Neural progenitor cell (in vitro differentiated cells): ENCODE measurements around the gene NCOR2.

Source experiments
- EZH2phosphoT487 ChIP-seq: fragments of 200-600 bp; sonication (generic); IDR thresholded peaks from 2 replicates; pipeline ENCODE4 v1.6.1; 2017; ENCODE audit warnings: antibody characterized with exemption
- TF ChIP-seq, protein P1 (sequence below): fragments of 200-600 bp; sonication (generic); IDR thresholded peaks from 2 replicates; pipeline ENCODE4 v1.5.1; 2017; ENCODE audit warnings: antibody characterized with exemption, mild to moderate bottlenecking

DNA sequence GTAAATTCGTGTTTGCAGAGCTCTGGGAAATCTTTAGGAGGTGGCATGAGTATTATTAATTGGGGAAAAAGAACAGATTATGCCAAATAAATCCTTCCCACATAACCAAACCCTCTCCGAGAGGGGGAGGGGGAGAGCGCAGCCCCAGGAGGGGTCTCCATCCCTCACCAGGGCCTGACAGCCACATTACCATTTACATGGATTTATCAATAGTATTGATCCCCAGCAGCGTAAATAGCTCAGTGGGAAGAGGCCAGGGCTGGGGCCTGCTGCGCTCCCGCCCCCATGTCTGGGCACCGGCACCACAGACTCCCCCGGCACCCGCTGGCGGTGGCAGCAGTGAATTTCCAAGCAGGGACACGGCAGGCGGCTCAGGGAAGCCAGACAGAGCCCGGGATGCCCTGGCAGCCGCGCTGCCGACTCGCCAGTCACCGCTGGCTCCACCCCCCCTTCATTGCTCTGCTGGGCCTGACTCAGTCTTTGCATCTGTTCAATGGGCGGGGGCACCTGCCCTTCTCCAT is 2.4 kb downstream of the NCOR2 start:
- TF ChIP-seq, protein P1, sequence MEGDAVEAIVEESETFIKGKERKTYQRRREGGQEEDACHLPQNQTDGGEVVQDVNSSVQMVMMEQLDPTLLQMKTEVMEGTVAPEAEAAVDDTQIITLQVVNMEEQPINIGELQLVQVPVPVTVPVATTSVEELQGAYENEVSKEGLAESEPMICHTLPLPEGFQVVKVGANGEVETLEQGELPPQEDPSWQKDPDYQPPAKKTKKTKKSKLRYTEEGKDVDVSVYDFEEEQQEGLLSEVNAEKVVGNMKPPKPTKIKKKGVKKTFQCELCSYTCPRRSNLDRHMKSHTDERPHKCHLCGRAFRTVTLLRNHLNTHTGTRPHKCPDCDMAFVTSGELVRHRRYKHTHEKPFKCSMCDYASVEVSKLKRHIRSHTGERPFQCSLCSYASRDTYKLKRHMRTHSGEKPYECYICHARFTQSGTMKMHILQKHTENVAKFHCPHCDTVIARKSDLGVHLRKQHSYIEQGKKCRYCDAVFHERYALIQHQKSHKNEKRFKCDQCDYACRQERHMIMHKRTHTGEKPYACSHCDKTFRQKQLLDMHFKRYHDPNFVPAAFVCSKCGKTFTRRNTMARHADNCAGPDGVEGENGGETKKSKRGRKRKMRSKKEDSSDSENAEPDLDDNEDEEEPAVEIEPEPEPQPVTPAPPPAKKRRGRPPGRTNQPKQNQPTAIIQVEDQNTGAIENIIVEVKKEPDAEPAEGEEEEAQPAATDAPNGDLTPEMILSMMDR: no peak
- no peak for TF ChIP-seq EZH2phosphoT487
